HG03565 (cell line): ENCODE data around the gene GNAO1.

Source experiments
- ATAC-seq: cut with Tn5 transposase; IDR thresholded peaks from one replicate; pipeline ENCODE4 v1.9.1; 2021; ENCODE audit warnings: mild to moderate bottlenecking, moderate library complexity; ENCODE audit not compliant: unreplicated experiment

Gene GNAO1

GRCh38 chr16:56191156-56191815 is at the start of gene GNAO1:
TSS of gene GNAO1 (plus strand) at chr16:56191489. CDS start at chr16:56192236, 747 bp downstream.
- ATAC-seq = peak; percentile 50

- ATAC-seq = no peak
Measured at GRCh38 chr16:56143666-56144065, 47.6 kb upstream of the GNAO1 start.

GRCh38 chr16:56145369-56145768 is 45.9 kb upstream of the GNAO1 start:
- no peak for ATAC-seq

- no peak for ATAC-seq
Measured at GRCh38 chr16:56151621-56152020, 39.7 kb upstream of the GNAO1 start.

GRCh38 chr16:56161658-56162057 is 29.6 kb upstream of the GNAO1 start:
- no peak for ATAC-seq

- no peak for ATAC-seq
Measured at GRCh38 chr16:56163089-56163488, 28.2 kb upstream of the GNAO1 start.

- peak; percentile 87 for ATAC-seq
Measured at GRCh38 chr16:56163938-56164337, 27.4 kb upstream of the GNAO1 start.

GRCh38 chr16:56164636-56165035 is 26.7 kb upstream of the GNAO1 start:
- ATAC-seq = no peak

GRCh38 chr16:56174411-56174810 is 16.9 kb upstream of the GNAO1 start:
- no peak for ATAC-seq

- no peak for ATAC-seq
Measured at GRCh38 chr16:56181401-56181800, 9.9 kb upstream of the GNAO1 start.

- ATAC-seq = no peak
Measured at GRCh38 chr16:56183266-56183665, 8.0 kb upstream of the GNAO1 start.

GRCh38 chr16:56190048-56190676 is 1.1 kb upstream of the GNAO1 start:
- no peak for ATAC-seq

GRCh38 chr16:56190677-56191155 is 573 bp upstream of the GNAO1 start:
- peak; percentile 13 for ATAC-seq

- no peak for ATAC-seq
Measured at GRCh38 chr16:56191835-56192634, 746 bp downstream of the GNAO1 start.

GRCh38 chr16:56192635-56192945 is 1.3 kb downstream of the GNAO1 start:
- no peak for ATAC-seq

- ATAC-seq = no peak
Measured at GRCh38 chr16:56192986-56193945, 2.0 kb downstream of the GNAO1 start.

GRCh38 chr16:56193951-56194726 is 2.9 kb downstream of the GNAO1 start:
- no peak for ATAC-seq

GRCh38 chr16:56195151-56195550 is 3.9 kb downstream of the GNAO1 start:
- ATAC-seq = no peak

GRCh38 chr16:56196381-56196780 is 5.1 kb downstream of the GNAO1 start:
- ATAC-seq = no peak
